HEK293 (cell line): ENCODE measurements around the gene SYNE1.

ENCODE experiments used
- CTCF ChIA-PET: fragments of 350-600 bp; formaldehyde crosslinking; extraction: SDS; loops from one replicate; lab custom pipeline; 2021; ENCODE audit warnings: antibody characterized with exemption; lab: Yijun Ruan, JAX
- POLR2A ChIA-PET: fragments of 300-600 bp; formaldehyde crosslinking; extraction: SDS; loops from one replicate; lab custom pipeline; 2020; ENCODE audit warnings: antibody characterized with exemption, inconsistent platforms; lab: Yijun Ruan, JAX
- H3K27ac ChIP-seq: fragments of 200-500 bp; sonication (Bioruptor generic); 2 replicates; pipeline ENCODE4 v1.5.1; 2014; ENCODE audit warnings: low read depth, low read length, control low read depth, inconsistent platforms; ENCODE audit errors: extremely low read depth
- H3K36me3 ChIP-seq, 2 experiments: fragments of 200-500 bp in 1 of 2; sonication (Bioruptor generic) in 1 of 2; 1 replicate in 1 of 2; 2 replicates in 1 of 2; pipeline ENCODE4 v1.5.1; 2014 to 2017; ENCODE audit warnings: inconsistent platforms in 2 of 2, low read length in 2 of 2; ENCODE audit not compliant: control insufficient read depth in 2 of 2, insufficient read depth in 1 of 2
- H3K4me1 ChIP-seq: fragments of 200-500 bp; sonication (Bioruptor generic); 2 replicates; pipeline ENCODE4 v1.5.1; 2014; ENCODE audit warnings: mild to moderate bottlenecking, low read length, inconsistent platforms; ENCODE audit not compliant: control insufficient read depth, insufficient read depth
- H3K4me3 ChIP-seq: 2 replicates; pipeline ENCODE4 v1.5.1; 2011; ENCODE audit warnings: low read depth, mild to moderate bottlenecking, control low read depth, low read length, moderate library complexity
- H3K9me3 ChIP-seq: fragments of 200-500 bp; sonication (Bioruptor generic); 2 replicates; pipeline ENCODE4 v1.5.1; 2014; ENCODE audit warnings: low read depth, low read length, inconsistent platforms; ENCODE audit not compliant: control insufficient read depth, insufficient read depth
- CTCF ChIP-seq: fragments of 450-650 bp; formaldehyde crosslinking; IDR thresholded peaks from 2 replicates; pipeline ENCODE4 v1.5.1; 2016; ENCODE audit warnings: missing biosample characterization, missing genetic modification characterization
- GLI4 ChIP-seq: fragments of 450-650 bp; formaldehyde crosslinking; IDR thresholded peaks from 2 replicates; pipeline ENCODE4 v1.5.1; 2016; ENCODE audit warnings: missing biosample characterization, missing genetic modification characterization
- GLIS1 ChIP-seq: fragments of 450-650 bp; formaldehyde crosslinking; IDR thresholded peaks from 2 replicates; pipeline ENCODE4 v1.5.1; 2016; ENCODE audit warnings: missing biosample characterization, missing genetic modification characterization
- KLF1 ChIP-seq: fragments of 450-650 bp; formaldehyde crosslinking; IDR thresholded peaks from 2 replicates; pipeline ENCODE4 v1.5.1; 2016; ENCODE audit warnings: missing biosample characterization, missing genetic modification characterization
- KLF17 ChIP-seq: fragments of 450-650 bp; formaldehyde crosslinking; IDR thresholded peaks from 2 replicates; pipeline ENCODE4 v1.5.1; 2016; ENCODE audit warnings: missing biosample characterization, missing genetic modification characterization
- KLF7 ChIP-seq: fragments of 450-650 bp; formaldehyde crosslinking; IDR thresholded peaks from 2 replicates; pipeline ENCODE4 v1.5.1; 2016; ENCODE audit warnings: missing biosample characterization, missing genetic modification characterization, borderline replicate concordance
- KLF8 ChIP-seq: fragments of 450-650 bp; formaldehyde crosslinking; IDR thresholded peaks from 2 replicates; pipeline ENCODE4 v1.5.1; 2016; ENCODE audit warnings: missing biosample characterization, missing genetic modification characterization
- PBX3 ChIP-seq: sonication (generic); formaldehyde crosslinking; IDR thresholded peaks from 2 replicates; pipeline ENCODE4 v1.8.1; 2022; ENCODE audit warnings: mild to moderate bottlenecking, moderate library complexity, missing genetic modification reagents
- SCRT2 ChIP-seq: fragments of 450-650 bp; formaldehyde crosslinking; IDR thresholded peaks from 2 replicates; pipeline ENCODE4 v1.5.1; 2016; ENCODE audit warnings: missing biosample characterization, missing genetic modification characterization
- SP3 ChIP-seq: fragments of 450-650 bp; formaldehyde crosslinking; IDR thresholded peaks from 2 replicates; pipeline ENCODE4 v1.5.1; 2016; ENCODE audit warnings: missing biosample characterization, missing genetic modification characterization
- TRIM28 ChIP-seq: IDR thresholded peaks from 2 replicates; pipeline ENCODE4 v1.6.1; 2011; ENCODE audit warnings: low read length, control low read depth, borderline replicate concordance
- ZBTB20 ChIP-seq: fragments of 450-650 bp; formaldehyde crosslinking; IDR thresholded peaks from 2 replicates; pipeline ENCODE4 v1.5.1; 2016; ENCODE audit warnings: missing biosample characterization, missing genetic modification characterization
- ZNF157 ChIP-seq: fragments of 450-650 bp; formaldehyde crosslinking; IDR thresholded peaks from 2 replicates; pipeline ENCODE4 v1.5.1; 2016; ENCODE audit warnings: missing biosample characterization, missing genetic modification characterization
- ZNF324 ChIP-seq: fragments of 450-650 bp; formaldehyde crosslinking; IDR thresholded peaks from 2 replicates; pipeline ENCODE4 v1.5.1; 2016; ENCODE audit warnings: missing biosample characterization, missing genetic modification characterization
- ZNF335 ChIP-seq: fragments of 450-650 bp; formaldehyde crosslinking; conservative IDR thresholded peaks from 2 replicates; pipeline ENCODE4 v1.5.1; 2016; ENCODE audit warnings: missing biosample characterization, missing genetic modification characterization
- ZNF600 ChIP-seq: fragments of 450-650 bp; formaldehyde crosslinking; IDR thresholded peaks from 2 replicates; pipeline ENCODE4 v1.5.1; 2016; ENCODE audit warnings: missing biosample characterization, missing genetic modification characterization
- ZNF610 ChIP-seq: fragments of 450-650 bp; formaldehyde crosslinking; IDR thresholded peaks from 2 replicates; pipeline ENCODE4 v1.5.1; 2016; ENCODE audit warnings: missing biosample characterization, missing genetic modification characterization, borderline replicate concordance
- ZNF626 ChIP-seq: fragments of 450-650 bp; sonication (Bioruptor Pico); formaldehyde crosslinking; IDR thresholded peaks from 2 replicates; pipeline ENCODE4 v1.5.1; 2018; ENCODE audit warnings: missing biosample characterization, missing genetic modification characterization, inconsistent platforms
- ZNF660 ChIP-seq: fragments of 450-650 bp; IDR thresholded peaks from 2 replicates; pipeline ENCODE4 v1.5.1; 2018; ENCODE audit warnings: missing biosample characterization, mild to moderate bottlenecking, missing genetic modification characterization
- ZNF692 ChIP-seq: fragments of 450-650 bp; formaldehyde crosslinking; IDR thresholded peaks from 2 replicates; pipeline ENCODE4 v1.5.1; 2016; ENCODE audit warnings: missing biosample characterization, missing genetic modification characterization
- ZNF777 ChIP-seq: fragments of 450-650 bp; formaldehyde crosslinking; IDR thresholded peaks from 2 replicates; pipeline ENCODE4 v1.5.1; 2017; ENCODE audit warnings: missing biosample characterization, missing genetic modification characterization, borderline replicate concordance
- ZSCAN23 ChIP-seq: fragments of 450-650 bp; formaldehyde crosslinking; IDR thresholded peaks from 2 replicates; pipeline ENCODE4 v1.5.1; 2016; ENCODE audit warnings: missing biosample characterization, missing genetic modification characterization
- TF ChIP-seq, protein P1 (sequence below): fragments of 450-650 bp; formaldehyde crosslinking; optimal IDR thresholded peaks from 2 replicates; pipeline ENCODE3; 2016; ENCODE audit warnings: missing biosample characterization, mild to moderate bottlenecking, missing genetic modification characterization
- TF ChIP-seq, protein P2 (sequence below): fragments of 450-650 bp; formaldehyde crosslinking; IDR thresholded peaks from 2 replicates; pipeline ENCODE4 v1.5.1; 2016; ENCODE audit warnings: missing biosample characterization, missing genetic modification characterization

Gene SYNE1

GRCh38 chr6:152636609-152637295 is 410 bp downstream of the SYNE1 start (continued):
- TF ChIP-seq ZNF692 (tag by site-specific recombination) (peak; percentile 29; the same call in 1 of the 2 replicates), PBX3 (CRISPR knock-in tag) (peak; percentile 83; the same call in 1 of the 2 replicates), KLF1 (tag by site-specific recombination) (peak; percentile 83), ZNF324 (tag by site-specific recombination) (no peak), ZNF660 (tag by site-specific recombination) (peak; percentile 41; the same call in 1 of the 2 replicates), KLF17 (tag by site-specific recombination) (0 out of 2 replicates have a peak, but pooled peaks have one; percentile 28), GLI4 (tag by site-specific recombination) (no peak), KLF8 (tag by site-specific recombination) (peak; percentile 37; the same call in 1 of the 2 replicates), ZNF777 (tag by site-specific recombination) (no peak), ZNF157 (no peak), GLIS1 (peak; percentile 81), ZSCAN23 (no peak)
- TF ChIP-seq, protein P1, sequence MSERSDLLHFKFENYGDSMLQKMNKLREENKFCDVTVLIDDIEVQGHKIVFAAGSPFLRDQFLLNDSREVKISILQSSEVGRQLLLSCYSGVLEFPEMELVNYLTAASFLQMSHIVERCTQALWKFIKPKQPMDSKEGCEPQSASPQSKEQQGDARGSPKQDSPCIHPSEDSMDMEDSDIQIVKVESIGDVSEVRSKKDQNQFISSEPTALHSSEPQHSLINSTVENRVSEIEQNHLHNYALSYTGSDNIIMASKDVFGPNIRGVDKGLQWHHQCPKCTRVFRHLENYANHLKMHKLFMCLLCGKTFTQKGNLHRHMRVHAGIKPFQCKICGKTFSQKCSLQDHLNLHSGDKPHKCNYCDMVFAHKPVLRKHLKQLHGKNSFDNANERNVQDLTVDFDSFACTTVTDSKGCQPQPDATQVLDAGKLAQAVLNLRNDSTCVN (tag by site-specific recombination): peak; percentile 88
- TF ChIP-seq, protein P2, sequence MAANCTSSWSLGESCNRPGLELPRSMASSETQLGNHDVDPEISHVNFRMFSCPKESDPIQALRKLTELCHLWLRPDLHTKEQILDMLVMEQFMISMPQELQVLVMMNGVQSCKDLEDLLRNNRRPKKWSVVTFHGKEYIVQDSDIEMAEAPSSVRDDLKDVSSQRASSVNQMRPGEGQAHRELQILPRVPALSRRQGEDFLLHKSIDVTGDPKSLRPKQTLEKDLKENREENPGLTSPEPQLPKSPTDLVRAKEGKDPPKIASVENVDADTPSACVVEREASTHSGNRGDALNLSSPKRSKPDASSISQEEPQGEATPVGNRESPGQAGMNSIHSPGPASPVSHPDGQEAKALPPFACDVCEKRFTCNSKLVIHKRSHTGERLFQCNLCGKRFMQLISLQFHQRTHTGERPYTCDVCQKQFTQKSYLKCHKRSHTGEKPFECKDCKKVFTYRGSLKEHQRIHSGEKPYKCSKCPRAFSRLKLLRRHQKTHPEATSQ: no peak

DNA sequence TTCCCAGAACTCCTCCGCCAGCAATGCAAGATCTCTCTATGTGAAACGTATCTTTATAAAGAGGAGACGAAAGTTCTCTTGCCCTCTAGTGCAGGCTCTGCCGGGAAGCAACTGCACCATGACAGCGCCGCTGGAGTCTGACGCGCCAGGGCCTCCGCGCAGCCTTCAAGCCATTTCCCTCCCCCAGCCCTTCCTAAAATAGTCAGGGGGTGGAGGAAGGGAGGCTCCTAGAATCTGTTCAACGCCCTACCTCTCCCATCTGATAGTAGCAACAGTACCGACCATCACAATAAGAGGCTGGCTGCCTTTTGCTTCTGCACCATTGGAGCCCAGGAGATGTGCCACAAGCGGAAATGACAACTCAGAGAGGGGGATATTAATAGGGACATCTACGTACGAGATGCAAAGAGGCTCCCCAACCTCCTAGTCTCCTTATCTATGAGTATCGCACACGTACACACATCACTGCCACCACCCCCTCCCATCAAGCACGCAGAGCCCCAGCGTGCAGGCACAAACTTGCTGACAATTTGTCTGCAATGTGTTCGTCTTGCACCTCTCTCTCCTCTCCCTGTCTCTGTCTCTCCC is 1.0 kb downstream of the SYNE1 start:
- peak overlapping the region; percentile 51; the same call in 1 of the 2 replicates for H3K27ac ChIP-seq
- ChIA-PET CTCF (no interaction called here), POLR2A (no interaction called here)
- no peaks in the 10 kb centered on the region for H3K36me3 ChIP-seq
- H3K4me1 ChIP-seq: no peaks in the 10 kb centered on the region
- peak overlapping the region; percentile 69 for H3K4me3 ChIP-seq
- no peaks in the 10 kb centered on the region for H3K9me3 ChIP-seq
- TF ChIP-seq KLF1 (tag by site-specific recombination) (peak; percentile 68), ZNF626 (no peak), SCRT2 (0 out of 2 replicates have a peak, but pooled peaks have one; percentile 41), ZNF600 (tag by site-specific recombination) (peak; percentile 79; the same call in 1 of the 2 replicates), ZNF777 (tag by site-specific recombination) (0 out of 2 replicates have a peak, but pooled peaks have one; percentile 57), TRIM28 (peak; percentile 86; the same call in 1 of the 2 replicates), SP3 (tag by site-specific recombination) (0 out of 2 replicates have a peak, but pooled peaks have one; percentile 29), CTCF (peak; percentile 23; the same call in 1 of the 2 replicates), ZNF335 (tag by site-specific recombination) (peak; percentile 80), KLF7 (0 out of 2 replicates have a peak, but pooled peaks have one; percentile 6), ZBTB20 (tag by site-specific recombination) (0 out of 2 replicates have a peak, but pooled peaks have one; percentile 9), ZNF610 (tag by site-specific recombination) (no peak)
